SK-N-SH (cell line): Measurements from ENCODE around the gene RNFT2. TPM values are rescaled to one million over a fixed set of nuclear protein-coding genes. Genes with fewer than 3 reads are reported as not detected.

Experiments used
- CTCF ChIA-PET: fragments of 300-600, 350-600 bp; formaldehyde crosslinking; extraction: SDS; loops from one replicate; lab custom pipeline; 2021; lab: Yijun Ruan, JAX
- POLR2A ChIA-PET: fragments of 350-600 bp; sonication (Branson Sonifier 250); formaldehyde crosslinking; extraction: SDS; loops from one replicate; lab custom pipeline; 2020; ENCODE audit warnings: antibody characterized with exemption, inconsistent platforms; lab: Yijun Ruan, JAX
- DNase-seq: peaks from one replicate; pipeline ENCODE4 v3.0.0; 2012
- H2AFZ ChIP-seq: fragments of 200-600 bp; sonication (generic); 2 replicates; pipeline ENCODE4 v1.8.1; 2016; ENCODE audit warnings: antibody characterized with exemption, mild to moderate bottlenecking, low read depth
- H3F3A ChIP-seq: fragments of 200-600 bp; sonication (generic); replicated peaks from 2 replicates; pipeline ENCODE3; 2016; ENCODE audit warnings: antibody characterized with exemption, mild to moderate bottlenecking; ENCODE audit not compliant: insufficient read depth
- H3K27ac ChIP-seq, 2 experiments: fragments of 200-500 bp in 1 of 2; fragments of 200-600 bp in 1 of 2; sonication (Bioruptor generic) in 1 of 2; sonication (generic), shearing (Covaris generic) in 1 of 2; 2 replicates each; pipeline versions ENCODE4 v1.5.1 to v1.6.1; 2014 to 2016; ENCODE audit warnings: low read depth in 2 of 2, inconsistent platforms in 1 of 2, low read length in 1 of 2, mild to moderate bottlenecking in 1 of 2, mixed read lengths in 1 of 2
- H3K27me3 ChIP-seq: fragments of 200-600 bp; sonication (generic), shearing (Covaris generic); 2 replicates; pipeline ENCODE4 v1.6.1; 2016; ENCODE audit warnings: mixed run types; ENCODE audit not compliant: insufficient read depth
- H3K36me3 ChIP-seq, 2 experiments: fragments of 200-500 bp in 1 of 2; fragments of 200-600 bp in 1 of 2; sonication (Bioruptor generic) in 1 of 2; sonication (generic) in 1 of 2; replicated peaks in 1 of 2; 2 replicates each; pipeline versions ENCODE3 to v1.5.1; 2014 to 2016; ENCODE audit warnings: low read length in 1 of 2, mild to moderate bottlenecking in 1 of 2; ENCODE audit not compliant: insufficient read depth in 2 of 2, control insufficient read depth in 1 of 2
- H3K4me1 ChIP-seq, 2 experiments: fragments of 200-500 bp in 1 of 2; fragments of 200-600 bp in 1 of 2; sonication (Bioruptor generic) in 1 of 2; sonication (generic), shearing (Covaris generic) in 1 of 2; 2 replicates each; pipeline versions ENCODE4 v1.5.1 to v1.6.1; 2014 to 2016; ENCODE audit warnings: low read depth in 1 of 2, low read length in 1 of 2, mixed run types in 1 of 2; ENCODE audit not compliant: insufficient read depth in 2 of 2, control insufficient read depth in 1 of 2
- H3K4me2 ChIP-seq: fragments of 200-600 bp; sonication (generic), shearing (Covaris generic); 2 replicates; pipeline ENCODE4 v1.6.1; 2017; ENCODE audit warnings: mixed run types
- H3K4me3 ChIP-seq, 2 experiments: fragments of 200-500 bp in 1 of 2; fragments of 200-600 bp in 1 of 2; sonication (Bioruptor generic) in 1 of 2; sonication (generic), shearing (Covaris generic) in 1 of 2; 2 replicates each; pipeline versions ENCODE4 v1.5.1 to v1.8.1; 2014 to 2016; ENCODE audit warnings: low read depth in 2 of 2, inconsistent platforms in 1 of 2, low read length in 1 of 2, mild to moderate bottlenecking in 1 of 2, mixed read lengths in 1 of 2, moderate library complexity in 1 of 2
- H3K79me2 ChIP-seq: fragments of 200-600 bp; sonication (generic); 2 replicates; pipeline ENCODE4 v1.8.1; 2017; ENCODE audit warnings: mild to moderate bottlenecking; ENCODE audit not compliant: insufficient read depth
- H3K9ac ChIP-seq: fragments of 200-600 bp; sonication (generic); 2 replicates; pipeline ENCODE4 v1.6.1; 2017; ENCODE audit warnings: mixed run types
- H3K9me2 ChIP-seq: fragments of 200-600 bp; sonication (generic); 2 replicates; pipeline ENCODE4 v1.6.1; 2017; ENCODE audit warnings: mixed run types
- H3K9me3 ChIP-seq: fragments of 200-600 bp; sonication (generic); 2 replicates; pipeline ENCODE4 v1.6.1; 2017; ENCODE audit warnings: mixed run types, mild to moderate bottlenecking, moderate library complexity
- H4K20me1 ChIP-seq: fragments of 200-600 bp; sonication (generic); 2 replicates; pipeline ENCODE4 v1.6.1; 2017; ENCODE audit warnings: mild to moderate bottlenecking, mixed run types; ENCODE audit not compliant: insufficient read depth
- ELF1 ChIP-seq: IDR thresholded peaks from 2 replicates; pipeline ENCODE4 v1.4.0; 2012
- EP300 ChIP-seq, 2 experiments: IDR thresholded peaks; 2 replicates each; pipeline versions ENCODE4 v1.4.0 to v1.6.1; 2012; ENCODE audit warnings: borderline replicate concordance in 1 of 2, low read depth in 1 of 2, low read length in 1 of 2
- GABPA ChIP-seq: IDR thresholded peaks from 2 replicates; pipeline ENCODE4 v1.4.0; 2012; ENCODE audit warnings: low read depth, mild to moderate bottlenecking
- JUND ChIP-seq: IDR thresholded peaks from 2 replicates; pipeline ENCODE4 v1.4.0; 2012
- MEF2A ChIP-seq: IDR thresholded peaks from 2 replicates; pipeline ENCODE4 v1.4.0; 2012; ENCODE audit warnings: low read depth, borderline replicate concordance
- MXI1 ChIP-seq: IDR thresholded peaks from 2 replicates; pipeline ENCODE4 v1.6.1; 2012; ENCODE audit warnings: mild to moderate bottlenecking, low read depth, low read length, improper control_type of control experiment
- NFIC ChIP-seq: IDR thresholded peaks from 2 replicates; pipeline ENCODE4 v1.4.0; 2012; ENCODE audit warnings: borderline replicate concordance
- NRF1 ChIP-seq: IDR thresholded peaks from 2 replicates; pipeline ENCODE4 v1.6.1; 2012; ENCODE audit warnings: low read depth, mild to moderate bottlenecking, low read length
- SIN3A ChIP-seq: IDR thresholded peaks from 2 replicates; pipeline ENCODE4 v1.6.1; 2012; ENCODE audit warnings: low read depth, mild to moderate bottlenecking, low read length, moderate library complexity, borderline replicate concordance
- SMC3 ChIP-seq: IDR thresholded peaks from 2 replicates; pipeline ENCODE4 v1.6.1; 2012; ENCODE audit warnings: low read depth, low read length, improper control_type of control experiment
- TAF1 ChIP-seq: IDR thresholded peaks from 2 replicates; pipeline ENCODE4 v1.6.1; 2012; ENCODE audit warnings: low read depth, mild to moderate bottlenecking, low read length, moderate library complexity, borderline replicate concordance
- WGBS: methylation state at CpG from one replicate; pipeline ENCODE4 v1.1.6; 2017; ENCODE audit warnings: low lambda C conversion rate; 5-methylcytosine and 5-hydroxymethylcytosine counted together
- polyA plus RNA-seq, 3 experiments: library from polyadenylated mRNA; depleted of rRNA; stranded (reverse); fragments of >200 nt; gene quantifications; 2 replicates each; pipeline ENCODE4 v1.2.3, GENCODE V29; 2012
- TF ChIP-seq, protein P1 (sequence below): IDR thresholded peaks from 2 replicates; pipeline ENCODE4 v1.4.0; 2012; ENCODE audit warnings: low read depth, borderline replicate concordance
- TF ChIP-seq, protein P2 (sequence below): IDR thresholded peaks from 2 replicates; pipeline ENCODE4 v1.6.1; 2012; ENCODE audit warnings: mild to moderate bottlenecking, low read depth, low read length, moderate library complexity
- TF ChIP-seq, protein P3 (sequence below): IDR thresholded peaks from 2 replicates; pipeline ENCODE4; 2012
- TF ChIP-seq, protein P4 (sequence below): IDR thresholded peaks from 2 replicates; pipeline ENCODE4 v1.4.0; 2012; ENCODE audit warnings: low read depth, borderline replicate concordance

Gene RNFT2
- polyA plus RNA-seq, 1 of the 3 experiments (the other 2 are of a cell fraction) = 3.8 TPM

DNA sequence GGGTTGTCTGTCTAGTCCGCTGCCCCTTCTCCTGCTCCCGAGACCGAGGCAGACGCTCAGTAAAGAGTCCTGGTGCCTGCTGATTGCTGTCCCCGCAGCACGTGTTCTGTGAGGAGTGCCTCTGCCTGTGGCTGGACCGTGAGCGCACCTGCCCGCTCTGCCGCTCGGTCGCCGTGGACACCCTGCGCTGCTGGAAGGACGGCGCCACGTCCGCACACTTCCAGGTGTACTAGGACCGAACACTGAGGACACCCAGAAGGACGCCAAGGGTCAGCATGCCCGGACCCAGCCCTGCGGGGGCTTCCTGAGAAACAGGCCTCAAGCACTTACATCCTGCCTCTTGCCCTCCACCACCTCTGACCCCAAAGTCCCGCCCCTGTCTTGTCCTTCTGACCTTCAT lies 111.1 kb downstream of the RNFT2 start:
- Histone ChIP-seq H3F3A (no peaks in the 10 kb centered on the region), H3K4me1 (no peaks in the 10 kb centered on the region), H3K9me2 (no peaks in the 10 kb centered on the region), H4K20me1 (no peaks in the 10 kb centered on the region), H3K9me3 (no peaks in the 10 kb centered on the region), H3K36me3 (no peaks in the 10 kb centered on the region), H3K27me3 (no peaks in the 10 kb centered on the region), H3K4me3 (no peak overlapping the region), H3K9ac (no peak overlapping the region), H3K4me2 (no peak overlapping the region), H3K79me2 (no peaks in the 10 kb centered on the region), H2AFZ (no peak overlapping the region), H3K27ac (no peak overlapping the region)
- TF ChIP-seq EP300 (IDR thresholded peaks at IDR 0.05; ENCODE audit: borderline replicate concordance in 1 of 2, low read depth in 1 of 2, low read length in 1 of 2) (no peak), MXI1 (no peak), NFIC (no peak), SMC3 (no peak), NRF1 (no peak), TAF1 (no peak), ELF1 (no peak), MEF2A (no peak), SIN3A (no peak), JUND (no peak), GABPA (no peak)
- TF ChIP-seq, protein P1, sequence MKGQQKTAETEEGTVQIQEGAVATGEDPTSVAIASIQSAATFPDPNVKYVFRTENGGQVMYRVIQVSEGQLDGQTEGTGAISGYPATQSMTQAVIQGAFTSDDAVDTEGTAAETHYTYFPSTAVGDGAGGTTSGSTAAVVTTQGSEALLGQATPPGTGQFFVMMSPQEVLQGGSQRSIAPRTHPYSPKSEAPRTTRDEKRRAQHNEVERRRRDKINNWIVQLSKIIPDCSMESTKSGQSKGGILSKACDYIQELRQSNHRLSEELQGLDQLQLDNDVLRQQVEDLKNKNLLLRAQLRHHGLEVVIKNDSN = no peak
- TF ChIP-seq, protein P2, sequence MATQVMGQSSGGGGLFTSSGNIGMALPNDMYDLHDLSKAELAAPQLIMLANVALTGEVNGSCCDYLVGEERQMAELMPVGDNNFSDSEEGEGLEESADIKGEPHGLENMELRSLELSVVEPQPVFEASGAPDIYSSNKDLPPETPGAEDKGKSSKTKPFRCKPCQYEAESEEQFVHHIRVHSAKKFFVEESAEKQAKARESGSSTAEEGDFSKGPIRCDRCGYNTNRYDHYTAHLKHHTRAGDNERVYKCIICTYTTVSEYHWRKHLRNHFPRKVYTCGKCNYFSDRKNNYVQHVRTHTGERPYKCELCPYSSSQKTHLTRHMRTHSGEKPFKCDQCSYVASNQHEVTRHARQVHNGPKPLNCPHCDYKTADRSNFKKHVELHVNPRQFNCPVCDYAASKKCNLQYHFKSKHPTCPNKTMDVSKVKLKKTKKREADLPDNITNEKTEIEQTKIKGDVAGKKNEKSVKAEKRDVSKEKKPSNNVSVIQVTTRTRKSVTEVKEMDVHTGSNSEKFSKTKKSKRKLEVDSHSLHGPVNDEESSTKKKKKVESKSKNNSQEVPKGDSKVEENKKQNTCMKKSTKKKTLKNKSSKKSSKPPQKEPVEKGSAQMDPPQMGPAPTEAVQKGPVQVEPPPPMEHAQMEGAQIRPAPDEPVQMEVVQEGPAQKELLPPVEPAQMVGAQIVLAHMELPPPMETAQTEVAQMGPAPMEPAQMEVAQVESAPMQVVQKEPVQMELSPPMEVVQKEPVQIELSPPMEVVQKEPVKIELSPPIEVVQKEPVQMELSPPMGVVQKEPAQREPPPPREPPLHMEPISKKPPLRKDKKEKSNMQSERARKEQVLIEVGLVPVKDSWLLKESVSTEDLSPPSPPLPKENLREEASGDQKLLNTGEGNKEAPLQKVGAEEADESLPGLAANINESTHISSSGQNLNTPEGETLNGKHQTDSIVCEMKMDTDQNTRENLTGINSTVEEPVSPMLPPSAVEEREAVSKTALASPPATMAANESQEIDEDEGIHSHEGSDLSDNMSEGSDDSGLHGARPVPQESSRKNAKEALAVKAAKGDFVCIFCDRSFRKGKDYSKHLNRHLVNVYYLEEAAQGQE = no peak
- TF ChIP-seq, protein P3, sequence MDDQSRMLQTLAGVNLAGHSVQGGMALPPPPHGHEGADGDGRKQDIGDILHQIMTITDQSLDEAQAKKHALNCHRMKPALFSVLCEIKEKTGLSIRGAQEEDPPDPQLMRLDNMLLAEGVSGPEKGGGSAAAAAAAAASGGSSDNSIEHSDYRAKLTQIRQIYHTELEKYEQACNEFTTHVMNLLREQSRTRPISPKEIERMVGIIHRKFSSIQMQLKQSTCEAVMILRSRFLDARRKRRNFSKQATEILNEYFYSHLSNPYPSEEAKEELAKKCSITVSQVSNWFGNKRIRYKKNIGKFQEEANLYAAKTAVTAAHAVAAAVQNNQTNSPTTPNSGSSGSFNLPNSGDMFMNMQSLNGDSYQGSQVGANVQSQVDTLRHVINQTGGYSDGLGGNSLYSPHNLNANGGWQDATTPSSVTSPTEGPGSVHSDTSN = no peak
- TF ChIP-seq, protein P4, sequence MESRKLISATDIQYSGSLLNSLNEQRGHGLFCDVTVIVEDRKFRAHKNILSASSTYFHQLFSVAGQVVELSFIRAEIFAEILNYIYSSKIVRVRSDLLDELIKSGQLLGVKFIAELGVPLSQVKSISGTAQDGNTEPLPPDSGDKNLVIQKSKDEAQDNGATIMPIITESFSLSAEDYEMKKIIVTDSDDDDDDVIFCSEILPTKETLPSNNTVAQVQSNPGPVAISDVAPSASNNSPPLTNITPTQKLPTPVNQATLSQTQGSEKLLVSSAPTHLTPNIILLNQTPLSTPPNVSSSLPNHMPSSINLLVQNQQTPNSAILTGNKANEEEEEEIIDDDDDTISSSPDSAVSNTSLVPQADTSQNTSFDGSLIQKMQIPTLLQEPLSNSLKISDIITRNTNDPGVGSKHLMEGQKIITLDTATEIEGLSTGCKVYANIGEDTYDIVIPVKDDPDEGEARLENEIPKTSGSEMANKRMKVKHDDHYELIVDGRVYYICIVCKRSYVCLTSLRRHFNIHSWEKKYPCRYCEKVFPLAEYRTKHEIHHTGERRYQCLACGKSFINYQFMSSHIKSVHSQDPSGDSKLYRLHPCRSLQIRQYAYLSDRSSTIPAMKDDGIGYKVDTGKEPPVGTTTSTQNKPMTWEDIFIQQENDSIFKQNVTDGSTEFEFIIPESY = no peak
- WGBS = 92% methylated on average over 18 of the region's 23 CpGs
- ChIA-PET POLR2A (no interaction called here), CTCF (no interaction called here)
- DNase-seq = no peak
